ENCODE data around the gene MAVS.

DNA sequence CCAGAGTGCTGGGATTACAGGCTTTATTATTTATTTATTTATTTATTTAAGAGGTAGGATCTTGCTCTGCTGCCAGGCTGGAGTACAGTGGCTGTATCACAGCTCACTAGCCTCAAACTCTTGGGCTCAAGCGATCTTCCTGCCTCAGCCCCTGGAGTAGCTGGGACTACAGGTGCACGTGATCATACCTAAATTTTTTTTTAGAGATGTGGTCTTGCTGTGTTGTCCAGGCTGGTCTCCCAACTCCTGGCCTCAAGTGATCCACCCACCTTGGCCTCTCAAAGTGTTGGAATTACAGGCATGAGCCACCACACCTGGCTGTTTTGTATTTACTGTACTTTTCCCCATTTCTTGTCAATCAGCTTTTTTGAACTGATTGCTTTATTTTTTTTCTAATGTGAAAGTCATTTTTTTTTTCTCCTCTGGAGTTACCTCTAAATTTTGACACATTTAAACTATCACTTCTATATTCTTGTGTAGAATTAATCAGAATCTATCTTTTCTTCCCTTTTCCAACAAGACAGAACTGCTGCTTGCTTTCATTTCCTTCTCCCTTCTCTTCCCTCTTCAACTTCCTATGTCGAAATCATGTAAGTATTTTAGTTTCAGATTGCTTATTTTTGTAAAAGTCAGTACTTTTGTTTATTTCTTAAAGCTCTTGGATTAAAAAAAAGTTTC is 54.5 kb downstream of the MAVS start:
- TF ChIP-seq POLR2AphosphoS5 (IDR thresholded peaks at IDR 0.05) (no peak), POLR2A (IDR thresholded peaks at IDR 0.05) (no peak)
- TF ChIP-seq, protein P1, sequence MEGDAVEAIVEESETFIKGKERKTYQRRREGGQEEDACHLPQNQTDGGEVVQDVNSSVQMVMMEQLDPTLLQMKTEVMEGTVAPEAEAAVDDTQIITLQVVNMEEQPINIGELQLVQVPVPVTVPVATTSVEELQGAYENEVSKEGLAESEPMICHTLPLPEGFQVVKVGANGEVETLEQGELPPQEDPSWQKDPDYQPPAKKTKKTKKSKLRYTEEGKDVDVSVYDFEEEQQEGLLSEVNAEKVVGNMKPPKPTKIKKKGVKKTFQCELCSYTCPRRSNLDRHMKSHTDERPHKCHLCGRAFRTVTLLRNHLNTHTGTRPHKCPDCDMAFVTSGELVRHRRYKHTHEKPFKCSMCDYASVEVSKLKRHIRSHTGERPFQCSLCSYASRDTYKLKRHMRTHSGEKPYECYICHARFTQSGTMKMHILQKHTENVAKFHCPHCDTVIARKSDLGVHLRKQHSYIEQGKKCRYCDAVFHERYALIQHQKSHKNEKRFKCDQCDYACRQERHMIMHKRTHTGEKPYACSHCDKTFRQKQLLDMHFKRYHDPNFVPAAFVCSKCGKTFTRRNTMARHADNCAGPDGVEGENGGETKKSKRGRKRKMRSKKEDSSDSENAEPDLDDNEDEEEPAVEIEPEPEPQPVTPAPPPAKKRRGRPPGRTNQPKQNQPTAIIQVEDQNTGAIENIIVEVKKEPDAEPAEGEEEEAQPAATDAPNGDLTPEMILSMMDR (IDR thresholded peaks at IDR 0.05 in 8 of 11, conservative IDR thresholded peaks at IDR 0.05 in 3 of 11) = no peak
